ENCODE data around the gene FSTL1.

FSTL1 gene

GRCh38 chr3:120450600-120451271 is at the start of gene FSTL1:
Gene FSTL1 (minus strand): TSS chr3:120450992. CDS start chr3:120450746, 246 bp downstream.
- DNase-seq: no peak

- no peak for DNase-seq
These were observed 48.0 kb upstream of the FSTL1 start for GRCh38 chr3:120498556-120499346.

- no peak for DNase-seq
These were observed 47.0 kb upstream of the FSTL1 start for GRCh38 chr3:120497818-120498217.

GRCh38 chr3:120497336-120497735 is 46.5 kb upstream of the FSTL1 start:
- no peak for DNase-seq

- DNase-seq: no peak
These were observed 45.6 kb upstream of the FSTL1 start for GRCh38 chr3:120496278-120497002.

GRCh38 chr3:120495809-120496208 is 45.0 kb upstream of the FSTL1 start:
- no peak for DNase-seq

- no peak for DNase-seq
These were observed 41.3 kb upstream of the FSTL1 start for GRCh38 chr3:120492103-120492502.

- DNase-seq: no peak
These were observed 38.6 kb upstream of the FSTL1 start for GRCh38 chr3:120489421-120489820.

GRCh38 chr3:120488296-120488695 is 37.5 kb upstream of the FSTL1 start:
- no peak for DNase-seq

- no peak for DNase-seq
These were observed 36.4 kb upstream of the FSTL1 start for GRCh38 chr3:120487191-120487650.

GRCh38 chr3:120481081-120481480 is 30.3 kb upstream of the FSTL1 start:
- DNase-seq: no peak

- no peak for DNase-seq
These were observed 27.0 kb upstream of the FSTL1 start for GRCh38 chr3:120477781-120478180.

GRCh38 chr3:120475722-120476377 is 25.1 kb upstream of the FSTL1 start:
- DNase-seq: no peak

- no peak for DNase-seq
These were observed 23.3 kb upstream of the FSTL1 start for GRCh38 chr3:120473896-120474675.

GRCh38 chr3:120473389-120473788 is 22.6 kb upstream of the FSTL1 start:
- DNase-seq: no peak

GRCh38 chr3:120472121-120472844 is 21.5 kb upstream of the FSTL1 start:
- DNase-seq: no peak

- no peak for DNase-seq
These were observed 20.9 kb upstream of the FSTL1 start for GRCh38 chr3:120471643-120472042.

GRCh38 chr3:120470870-120471269 is 20.1 kb upstream of the FSTL1 start:
- no peak for DNase-seq

GRCh38 chr3:120469882-120470301 is 19.1 kb upstream of the FSTL1 start:
- DNase-seq: no peak

GRCh38 chr3:120469440-120469839 is 18.6 kb upstream of the FSTL1 start:
- no peak for DNase-seq

GRCh38 chr3:120468635-120469295 is 18.0 kb upstream of the FSTL1 start:
- no peak for DNase-seq
